Measurements from ENCODE around the gene EZH1. TPM values are rescaled to one million over a fixed set of nuclear protein-coding genes. Genes with fewer than 3 reads are reported as not detected.

Gene EZH1
- total RNA-seq, 1 experiment from 2014 or later, result 16.9 TPM

GRCh38 chr17:42767512-42767911 is 22.7 kb upstream of the EZH1 start:
- Histone ChIP-seq H3K4me3 (ENCODE audit: low read depth, low read length) (no peak overlapping the region), H3K9me3 (no peaks in the 10 kb centered on the region), H3K27me3 (replicated peaks; ENCODE audit: control insufficient read depth, insufficient read depth, low read length) (no peaks in the 10 kb centered on the region), H3K36me3 (ENCODE audit: control insufficient read depth, insufficient read depth, low read length) (no peaks in the 10 kb centered on the region), H3K4me1 (peaks cover 7% of the 10 kb centered on the region)
- ChIA-PET POLR2A (no interaction called here), CTCF (no interaction called here)
- no peaks in the 10 kb centered on the region for H3K9me3 Mint-ChIP-seq (ENCODE audit: unreplicated experiment)
- no peak for TF ChIP-seq CTCF (IDR thresholded peaks at IDR 0.05; ENCODE audit: insufficient read depth in 1 of 2, low read depth in 1 of 2, low read length in 1 of 2, severe bottlenecking in 1 of 2, unreplicated experiment in 1 of 2)
- H3K4me1 Mint-ChIP-seq (ENCODE audit: low read depth, unreplicated experiment), result peaks cover 13% of the 10 kb centered on the region
- no peak overlapping the region for H3K27ac Mint-ChIP-seq (ENCODE audit: unreplicated experiment)
- peaks cover 9% of the 10 kb centered on the region for H3K36me3 Mint-ChIP-seq (ENCODE audit: insufficient read depth, unreplicated experiment)
- intact Hi-C loops (cut with micrococcal nuclease; ENCODE audit: unreplicated experiment), result no loop called here
- no peak for DNase-seq
- no peak overlapping the region for H3K4me3 Mint-ChIP-seq (ENCODE audit: unreplicated experiment)
- no peaks in the 10 kb centered on the region for H3K27me3 Mint-ChIP-seq (ENCODE audit: insufficient read depth, unreplicated experiment)
- BruUV-seq (replicated peaks), result no TSS peak

- TF ChIP-seq CTCF (IDR thresholded peaks at IDR 0.05; ENCODE audit: insufficient read depth in 1 of 2, low read depth in 1 of 2, low read length in 1 of 2, severe bottlenecking in 1 of 2, unreplicated experiment in 1 of 2), result no peak
- intact Hi-C loops (cut with micrococcal nuclease; ENCODE audit: unreplicated experiment), result no loop called here
- CTCF ChIA-PET, result interaction anchor here (0.6 kb wide), 1 partner anchor 109 kb away, joined by 3 read pairs; no protein-coding TSS in a partner anchor
These were observed 21.3 kb upstream of the EZH1 start for GRCh38 chr17:42766124-42766523.

GRCh38 chr17:42761638-42762037 is 16.8 kb upstream of the EZH1 start:
- Histone ChIP-seq H3K27me3 (replicated peaks; ENCODE audit: control insufficient read depth, insufficient read depth, low read length) (no peaks in the 10 kb centered on the region), H3K4me3 (ENCODE audit: low read depth, low read length) (peak overlapping the region; percentile 68), H3K9me3 (no peaks in the 10 kb centered on the region), H3K36me3 (ENCODE audit: control insufficient read depth, insufficient read depth, low read length) (no peaks in the 10 kb centered on the region), H3K4me1 (peaks cover 28% of the 10 kb centered on the region)
- Mint-ChIP-seq H3K27me3 (ENCODE audit: insufficient read depth, unreplicated experiment) (no peaks in the 10 kb centered on the region), H3K9me3 (ENCODE audit: unreplicated experiment) (no peaks in the 10 kb centered on the region), H3K36me3 (ENCODE audit: insufficient read depth, unreplicated experiment) (peaks cover 6% of the 10 kb centered on the region), H3K4me3 (ENCODE audit: unreplicated experiment) (peak overlapping the region; percentile 65), H3K27ac (ENCODE audit: unreplicated experiment) (peak overlapping the region; percentile 56), H3K4me1 (ENCODE audit: low read depth, unreplicated experiment) (peaks cover 20% of the 10 kb centered on the region)
- BruUV-seq (replicated peaks), result no TSS peak
- intact Hi-C loops (cut with micrococcal nuclease; ENCODE audit: unreplicated experiment), result loop anchor here (5.0 kb wide), 2 partner anchors 84 to 184 kb away; partner anchors contain the start of genes PLEKHH3 and PSMC3IP
- no peak for TF ChIP-seq CTCF (IDR thresholded peaks at IDR 0.05; ENCODE audit: insufficient read depth in 1 of 2, low read depth in 1 of 2, low read length in 1 of 2, severe bottlenecking in 1 of 2, unreplicated experiment in 1 of 2)
- DNase-seq, result no peak
- CTCF ChIA-PET, result interaction anchor here (0.5 to 0.8 kb wide), 5 partner anchors 12 to 930 kb away, joined by 3 to 4 read pairs (median 3); partner anchors contain the start of genes BECN1 and VPS25
- POLR2A ChIA-PET, result no interaction called here

More at GRCh38 chr17:42766124-42766523, 21.3 kb upstream of the EZH1 start:
- Histone ChIP-seq H3K4me1 (peaks cover 15% of the 10 kb centered on the region), H3K9me3 (no peaks in the 10 kb centered on the region), H3K27me3 (replicated peaks; ENCODE audit: control insufficient read depth, insufficient read depth, low read length) (no peaks in the 10 kb centered on the region), H3K4me3 (ENCODE audit: low read depth, low read length) (no peak overlapping the region), H3K36me3 (ENCODE audit: control insufficient read depth, insufficient read depth, low read length) (no peaks in the 10 kb centered on the region)
- Mint-ChIP-seq H3K27ac (ENCODE audit: unreplicated experiment) (no peak overlapping the region), H3K9me3 (ENCODE audit: unreplicated experiment) (no peaks in the 10 kb centered on the region), H3K4me3 (ENCODE audit: unreplicated experiment) (no peak overlapping the region), H3K36me3 (ENCODE audit: insufficient read depth, unreplicated experiment) (peaks cover 6% of the 10 kb centered on the region), H3K4me1 (ENCODE audit: low read depth, unreplicated experiment) (peaks cover 13% of the 10 kb centered on the region), H3K27me3 (ENCODE audit: insufficient read depth, unreplicated experiment) (no peaks in the 10 kb centered on the region)
- POLR2A ChIA-PET, result interaction anchor here (0.6 kb wide), 1 partner anchor 40 kb away, joined by 15 read pairs; no protein-coding TSS in a partner anchor
- peak in 1 of 2 experiments; percentile 23 for DNase-seq
- BruUV-seq (replicated peaks), result no TSS peak
